WTC11 (cell line): Measurements from ENCODE around the gene FAM20A. TPM values are rescaled to one million over a fixed set of nuclear protein-coding genes. Genes with fewer than 3 reads are reported as not detected.

Source experiments
- ATAC-seq: fragments of 200-7000 bp; cut with Tn5 transposase; 2 replicates; pipeline ENCODE4 v1.10.0; 2021; ENCODE audit warnings: mild to moderate bottlenecking, moderate library complexity
- CTCF ChIA-PET: fragments of 300-600 bp; sonication (Branson Sonifier 250); formaldehyde crosslinking; loops from one replicate; lab custom pipeline; 2021; ENCODE audit warnings: antibody characterized with exemption; lab: Charles Lee
- POLR2A ChIA-PET: fragments of 350-600 bp; sonication (Branson Sonifier 250); formaldehyde crosslinking; loops from one replicate; lab custom pipeline; 2021; ENCODE audit warnings: antibody characterized with exemption; lab: Charles Lee
- DNase-seq: peaks from one replicate; pipeline ENCODE4 v3.0.0; 2021; ENCODE audit warnings: low spot score
- H3K27ac Mint-ChIP-seq: 2 replicates; pipeline ENCODE4 v1.8.0; 2021; ENCODE audit warnings: mixed read lengths
- H3K27me3 Mint-ChIP-seq: 2 replicates; pipeline ENCODE4 v1.8.0; 2021; ENCODE audit warnings: low read depth, mild to moderate bottlenecking, moderate library complexity, mixed read lengths
- H3K36me3 Mint-ChIP-seq: 2 replicates; pipeline ENCODE4 v1.8.0; 2021; ENCODE audit warnings: mixed read lengths
- H3K4me1 Mint-ChIP-seq: 2 replicates; pipeline ENCODE4 v1.8.0; 2022; ENCODE audit warnings: mixed read lengths
- H3K4me3 Mint-ChIP-seq: 2 replicates; pipeline ENCODE4 v1.8.0; 2021; ENCODE audit warnings: mild to moderate bottlenecking, moderate library complexity, mixed read lengths
- H3K9me3 Mint-ChIP-seq: 2 replicates; pipeline ENCODE4 v1.8.0; 2021; ENCODE audit warnings: mixed read lengths
- E2F4 ChIP-seq: sonication (generic); formaldehyde crosslinking; IDR thresholded peaks from 2 replicates; pipeline ENCODE4 v1.8.1; 2022; ENCODE audit warnings: low read depth, mild to moderate bottlenecking, moderate library complexity, missing genetic modification reagents, borderline replicate concordance
- ELF4 ChIP-seq: sonication (generic); formaldehyde crosslinking; IDR thresholded peaks from 2 replicates; pipeline ENCODE4 v1.8.1; 2022; ENCODE audit warnings: low read depth, mild to moderate bottlenecking, moderate library complexity, missing genetic modification reagents
- EMX1 ChIP-seq: fragments of 250-450 bp; sonication (Bioruptor Pico); IDR thresholded peaks from 2 replicates; pipeline ENCODE4 v1.8.0; 2021; ENCODE audit warnings: mild to moderate bottlenecking
- ESRRA ChIP-seq: sonication (generic); formaldehyde crosslinking; IDR thresholded peaks from 2 replicates; pipeline ENCODE4 v1.8.1; 2022; ENCODE audit warnings: mild to moderate bottlenecking, missing genetic modification reagents, borderline replicate concordance
- FOXP1 ChIP-seq: sonication (generic); formaldehyde crosslinking; IDR thresholded peaks from 2 replicates; pipeline ENCODE4 v1.8.0; 2022; ENCODE audit warnings: missing genetic modification reagents, mild to moderate bottlenecking, moderate library complexity, borderline replicate concordance
- JAZF1 ChIP-seq: fragments of 250-450 bp; sonication (Bioruptor Pico); IDR thresholded peaks from 2 replicates; pipeline ENCODE4 v1.9.0; 2021; ENCODE audit warnings: moderate library complexity, mild to moderate bottlenecking, inconsistent platforms
- JUN ChIP-seq: sonication (generic); formaldehyde crosslinking; IDR thresholded peaks from 2 replicates; pipeline ENCODE4 v1.8.0; 2023; ENCODE audit warnings: mild to moderate bottlenecking, missing genetic modification reagents
- MYBL2 ChIP-seq: sonication (generic); formaldehyde crosslinking; IDR thresholded peaks from 2 replicates; pipeline ENCODE4 v1.8.1; 2023; ENCODE audit warnings: mild to moderate bottlenecking, moderate library complexity, missing genetic modification reagents
- NR2C2 ChIP-seq: sonication (generic); formaldehyde crosslinking; IDR thresholded peaks from 2 replicates; pipeline ENCODE4 v1.8.0; 2022; ENCODE audit warnings: mild to moderate bottlenecking, missing genetic modification reagents
- OVOL2 ChIP-seq: fragments of 250-450 bp; sonication (Bioruptor Pico); IDR thresholded peaks from 2 replicates; pipeline ENCODE4 v1.9.0; 2021; ENCODE audit warnings: mild to moderate bottlenecking, borderline replicate concordance
- PREB ChIP-seq: sonication (generic); formaldehyde crosslinking; IDR thresholded peaks from 2 replicates; pipeline ENCODE4 v1.8.1; 2022; ENCODE audit warnings: mild to moderate bottlenecking, missing genetic modification reagents, moderate library complexity, borderline replicate concordance
- SMAD3 ChIP-seq: sonication (generic); formaldehyde crosslinking; IDR thresholded peaks from 2 replicates; pipeline ENCODE4 v1.8.0; 2022; ENCODE audit warnings: missing genetic modification reagents, mild to moderate bottlenecking, borderline replicate concordance
- SMAD4 ChIP-seq: sonication (generic); formaldehyde crosslinking; IDR thresholded peaks from 2 replicates; pipeline ENCODE4 v1.8.0; 2022; ENCODE audit warnings: mild to moderate bottlenecking, missing genetic modification reagents
- SOX15 ChIP-seq: fragments of 250-450 bp; sonication (Bioruptor Pico); IDR thresholded peaks from 2 replicates; pipeline ENCODE4 v1.9.0; 2021; ENCODE audit warnings: mild to moderate bottlenecking
- TCF7 ChIP-seq: sonication (generic); formaldehyde crosslinking; IDR thresholded peaks from 2 replicates; pipeline ENCODE4 v1.8.0; 2022; ENCODE audit warnings: mild to moderate bottlenecking, low read depth, missing genetic modification reagents, moderate library complexity
- TP53 ChIP-seq: sonication (generic); formaldehyde crosslinking; IDR thresholded peaks from 2 replicates; pipeline ENCODE4 v1.8.1; 2023; ENCODE audit warnings: mild to moderate bottlenecking, missing genetic modification reagents
- ZBTB21 ChIP-seq: sonication (generic); formaldehyde crosslinking; IDR thresholded peaks from 2 replicates; pipeline ENCODE4 v1.8.1; 2023; ENCODE audit warnings: mild to moderate bottlenecking, missing genetic modification reagents, borderline replicate concordance
- ZNF219 ChIP-seq: sonication (generic); formaldehyde crosslinking; IDR thresholded peaks from 2 replicates; pipeline ENCODE4 v1.8.0; 2023; ENCODE audit warnings: missing genetic modification reagents, mild to moderate bottlenecking, borderline replicate concordance
- ZNF512 ChIP-seq: sonication (generic); formaldehyde crosslinking; IDR thresholded peaks from 2 replicates; pipeline ENCODE4 v1.8.1; 2022; ENCODE audit warnings: missing genetic modification reagents, borderline replicate concordance
- total RNA-seq: library from RNA; stranded (reverse); gene quantifications from 3 replicates; pipeline ENCODE4 v1.2.3, GENCODE V29; 2021
- TF ChIP-seq, protein P1 (sequence below): sonication (generic); formaldehyde crosslinking; IDR thresholded peaks from 2 replicates; pipeline ENCODE4 v1.8.0; 2023; ENCODE audit warnings: missing genetic modification reagents, mild to moderate bottlenecking, borderline replicate concordance
- TF ChIP-seq, protein P2 (sequence below): fragments of 250-450 bp; sonication (Bioruptor Pico); IDR thresholded peaks from 2 replicates; pipeline ENCODE4 v1.8.0; 2021; ENCODE audit warnings: mild to moderate bottlenecking
- TF ChIP-seq, protein P3 (sequence below): sonication (generic); formaldehyde crosslinking; IDR thresholded peaks from 2 replicates; pipeline ENCODE4 v1.8.1; 2023; ENCODE audit warnings: mild to moderate bottlenecking, missing genetic modification reagents

The FAM20A gene
- total RNA-seq, 1 experiment from 2014 or later, result 5.8 TPM

DNA sequence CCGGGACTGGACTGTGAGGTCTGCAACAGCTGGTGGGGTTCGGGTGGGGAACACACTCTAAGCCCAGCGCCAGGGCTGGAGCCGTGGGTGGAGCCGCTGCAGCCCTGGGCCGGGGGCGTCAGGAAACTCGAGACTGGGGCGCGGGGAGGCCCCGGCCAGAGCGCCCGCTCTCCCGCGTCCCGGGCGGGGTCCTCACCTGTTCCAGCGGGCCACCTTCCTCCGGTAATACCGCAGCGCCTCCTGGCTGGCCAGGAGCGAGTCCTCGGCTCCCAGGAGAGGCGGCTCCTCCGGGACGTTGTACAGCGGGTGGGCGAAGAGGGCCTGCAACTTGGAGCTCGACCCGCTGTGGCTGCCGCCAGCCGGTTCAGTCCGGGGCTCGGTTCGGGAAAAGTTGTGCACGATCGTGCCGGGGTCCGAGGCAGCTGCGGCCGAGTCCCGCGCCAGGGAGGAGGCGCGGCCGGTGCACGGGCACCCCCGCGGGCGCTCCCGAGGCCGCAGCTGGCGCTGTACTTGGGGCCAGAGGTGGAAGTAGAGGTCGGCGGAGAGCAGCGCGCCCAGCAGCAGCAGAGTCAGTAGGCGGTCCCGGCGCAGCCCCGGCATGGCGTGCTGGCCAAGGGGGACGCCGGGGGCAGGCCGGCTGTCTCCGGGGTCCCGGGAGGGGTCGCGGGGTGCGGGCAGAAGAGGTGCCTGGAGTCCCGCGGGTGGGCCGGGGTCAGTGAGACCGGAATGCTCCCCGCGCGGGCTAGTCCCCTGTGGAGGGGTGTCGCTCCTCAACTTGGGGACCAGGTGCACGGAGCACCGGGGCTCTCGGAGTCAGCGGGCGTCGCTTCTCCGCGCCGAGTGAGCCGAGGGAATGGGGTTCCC, 868 bp downstream of the FAM20A start (continued):
- TF ChIP-seq, protein P1, sequence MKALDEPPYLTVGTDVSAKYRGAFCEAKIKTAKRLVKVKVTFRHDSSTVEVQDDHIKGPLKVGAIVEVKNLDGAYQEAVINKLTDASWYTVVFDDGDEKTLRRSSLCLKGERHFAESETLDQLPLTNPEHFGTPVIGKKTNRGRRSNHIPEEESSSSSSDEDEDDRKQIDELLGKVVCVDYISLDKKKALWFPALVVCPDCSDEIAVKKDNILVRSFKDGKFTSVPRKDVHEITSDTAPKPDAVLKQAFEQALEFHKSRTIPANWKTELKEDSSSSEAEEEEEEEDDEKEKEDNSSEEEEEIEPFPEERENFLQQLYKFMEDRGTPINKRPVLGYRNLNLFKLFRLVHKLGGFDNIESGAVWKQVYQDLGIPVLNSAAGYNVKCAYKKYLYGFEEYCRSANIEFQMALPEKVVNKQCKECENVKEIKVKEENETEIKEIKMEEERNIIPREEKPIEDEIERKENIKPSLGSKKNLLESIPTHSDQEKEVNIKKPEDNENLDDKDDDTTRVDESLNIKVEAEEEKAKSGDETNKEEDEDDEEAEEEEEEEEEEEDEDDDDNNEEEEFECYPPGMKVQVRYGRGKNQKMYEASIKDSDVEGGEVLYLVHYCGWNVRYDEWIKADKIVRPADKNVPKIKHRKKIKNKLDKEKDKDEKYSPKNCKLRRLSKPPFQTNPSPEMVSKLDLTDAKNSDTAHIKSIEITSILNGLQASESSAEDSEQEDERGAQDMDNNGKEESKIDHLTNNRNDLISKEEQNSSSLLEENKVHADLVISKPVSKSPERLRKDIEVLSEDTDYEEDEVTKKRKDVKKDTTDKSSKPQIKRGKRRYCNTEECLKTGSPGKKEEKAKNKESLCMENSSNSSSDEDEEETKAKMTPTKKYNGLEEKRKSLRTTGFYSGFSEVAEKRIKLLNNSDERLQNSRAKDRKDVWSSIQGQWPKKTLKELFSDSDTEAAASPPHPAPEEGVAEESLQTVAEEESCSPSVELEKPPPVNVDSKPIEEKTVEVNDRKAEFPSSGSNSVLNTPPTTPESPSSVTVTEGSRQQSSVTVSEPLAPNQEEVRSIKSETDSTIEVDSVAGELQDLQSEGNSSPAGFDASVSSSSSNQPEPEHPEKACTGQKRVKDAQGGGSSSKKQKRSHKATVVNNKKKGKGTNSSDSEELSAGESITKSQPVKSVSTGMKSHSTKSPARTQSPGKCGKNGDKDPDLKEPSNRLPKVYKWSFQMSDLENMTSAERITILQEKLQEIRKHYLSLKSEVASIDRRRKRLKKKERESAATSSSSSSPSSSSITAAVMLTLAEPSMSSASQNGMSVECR (CRISPR knock-in tag), result peak; percentile 48; the same call in 1 of the 2 replicates
- TF ChIP-seq FOXP1, result no peak
- peak; percentile 43; the same call in 1 of the 2 replicates for TF ChIP-seq SMAD3 (CRISPR knock-in tag)
- 0 out of 2 replicates have a peak, but pooled peaks have one; percentile 31 for TF ChIP-seq ESRRA (CRISPR knock-in tag)
- no peak for TF ChIP-seq JUN
- 0 out of 2 replicates have a peak, but pooled peaks have one; percentile 14 for TF ChIP-seq PREB (CRISPR knock-in tag)
- TF ChIP-seq, protein P2, sequence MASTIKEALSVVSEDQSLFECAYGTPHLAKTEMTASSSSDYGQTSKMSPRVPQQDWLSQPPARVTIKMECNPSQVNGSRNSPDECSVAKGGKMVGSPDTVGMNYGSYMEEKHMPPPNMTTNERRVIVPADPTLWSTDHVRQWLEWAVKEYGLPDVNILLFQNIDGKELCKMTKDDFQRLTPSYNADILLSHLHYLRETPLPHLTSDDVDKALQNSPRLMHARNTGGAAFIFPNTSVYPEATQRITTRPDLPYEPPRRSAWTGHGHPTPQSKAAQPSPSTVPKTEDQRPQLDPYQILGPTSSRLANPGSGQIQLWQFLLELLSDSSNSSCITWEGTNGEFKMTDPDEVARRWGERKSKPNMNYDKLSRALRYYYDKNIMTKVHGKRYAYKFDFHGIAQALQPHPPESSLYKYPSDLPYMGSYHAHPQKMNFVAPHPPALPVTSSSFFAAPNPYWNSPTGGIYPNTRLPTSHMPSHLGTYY (CRISPR knock-in tag), result no peak
- TF ChIP-seq MYBL2 (CRISPR knock-in tag), result no peak; the same call in 1 of the 2 replicates

DNA sequence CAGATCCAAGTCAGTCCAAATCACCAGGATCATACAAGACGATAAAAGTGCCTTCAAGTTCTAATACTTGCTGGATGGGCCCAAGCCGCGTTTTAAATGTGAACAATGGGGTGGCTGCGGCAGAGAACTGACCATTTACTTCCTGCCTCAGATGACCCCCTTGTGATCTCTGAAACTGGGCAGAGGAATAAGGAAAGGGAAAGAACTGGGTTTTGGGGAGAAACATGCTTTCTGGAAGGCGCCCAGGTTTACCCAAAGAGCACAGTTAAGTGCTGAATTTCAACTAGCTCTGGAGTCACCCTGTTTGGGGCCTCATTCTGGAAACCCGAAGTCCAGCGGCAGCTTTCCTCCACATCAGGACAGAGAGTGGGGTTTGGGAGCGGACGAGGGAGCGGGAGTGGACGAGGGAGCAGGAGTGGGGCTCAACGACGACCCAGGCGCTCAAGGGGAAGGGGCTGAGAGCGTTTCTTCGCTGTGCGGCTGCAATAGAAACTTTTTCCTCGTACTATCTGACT, 1.6 kb downstream of the FAM20A start:
- Mint-ChIP-seq H3K27ac (no peak overlapping the region), H3K9me3 (no peaks in the 10 kb centered on the region), H3K27me3 (peaks cover 47% of the 10 kb centered on the region), H3K4me3 (peak overlapping the region; percentile 87), H3K36me3 (no peaks in the 10 kb centered on the region), H3K4me1 (peaks cover 39% of the 10 kb centered on the region)
- ChIA-PET POLR2A (interaction anchor here (0.6 to 2.5 kb wide), 2 partner anchors 37 to 88 kb away, joined by 3 to 9 read pairs; partner anchors contain the start of gene PRKAR1A), CTCF (interaction anchor here (1.0 to 2.1 kb wide), 4 partner anchors 15 to 167 kb away, joined by 3 to 21 read pairs (median 14); no protein-coding TSS in a partner anchor)
- no peak; the same call in 1 of the 2 replicates for ATAC-seq
- DNase-seq, result no peak
- TF ChIP-seq ELF4 (CRISPR knock-in tag) (no peak), E2F4 (CRISPR knock-in tag) (no peak), ZNF512 (CRISPR knock-in tag) (no peak), OVOL2 (no peak), SOX15 (CRISPR knock-in tag) (no peak), NR2C2 (no peak), JAZF1 (CRISPR knock-in tag) (no peak), TCF7 (CRISPR knock-in tag) (no peak), EMX1 (no peak), SMAD4 (CRISPR knock-in tag) (no peak), TP53 (CRISPR knock-in tag) (no peak), ZNF219 (no peak), ZBTB21 (CRISPR knock-in tag) (no peak)
- TF ChIP-seq, protein P2 (CRISPR knock-in tag), result no peak
- TF ChIP-seq, protein P3, sequence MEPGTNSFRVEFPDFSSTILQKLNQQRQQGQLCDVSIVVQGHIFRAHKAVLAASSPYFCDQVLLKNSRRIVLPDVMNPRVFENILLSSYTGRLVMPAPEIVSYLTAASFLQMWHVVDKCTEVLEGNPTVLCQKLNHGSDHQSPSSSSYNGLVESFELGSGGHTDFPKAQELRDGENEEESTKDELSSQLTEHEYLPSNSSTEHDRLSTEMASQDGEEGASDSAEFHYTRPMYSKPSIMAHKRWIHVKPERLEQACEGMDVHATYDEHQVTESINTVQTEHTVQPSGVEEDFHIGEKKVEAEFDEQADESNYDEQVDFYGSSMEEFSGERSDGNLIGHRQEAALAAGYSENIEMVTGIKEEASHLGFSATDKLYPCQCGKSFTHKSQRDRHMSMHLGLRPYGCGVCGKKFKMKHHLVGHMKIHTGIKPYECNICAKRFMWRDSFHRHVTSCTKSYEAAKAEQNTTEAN (CRISPR knock-in tag), result no peak
